IMR-90 (cell line): ENCODE measurements around the gene RIC8A.

Experiments
- CEBPB ChIP-seq: IDR thresholded peaks from 2 replicates; pipeline ENCODE4 v1.6.1; 2012; ENCODE audit warnings: low read depth, low read length, improper control_type of control experiment
- CHD1 ChIP-seq: IDR thresholded peaks from 2 replicates; pipeline ENCODE4 v1.6.1; 2012; ENCODE audit warnings: low read depth, low read length, improper control_type of control experiment
- MAZ ChIP-seq: IDR thresholded peaks from 2 replicates; pipeline ENCODE4 v1.6.1; 2012; ENCODE audit warnings: low read depth, mild to moderate bottlenecking, low read length, improper control_type of control experiment, moderate library complexity, borderline replicate concordance
- MXI1 ChIP-seq: IDR thresholded peaks from 2 replicates; pipeline ENCODE4 v1.6.1; 2012; ENCODE audit warnings: low read depth, mild to moderate bottlenecking, low read length, moderate library complexity, borderline replicate concordance
- POLR2A ChIP-seq: IDR thresholded peaks from 2 replicates; pipeline ENCODE4 v1.6.1; 2012; ENCODE audit warnings: mild to moderate bottlenecking, low read depth, low read length
- RAD21 ChIP-seq: IDR thresholded peaks from 2 replicates; pipeline ENCODE4 v1.6.1; 2012; ENCODE audit warnings: low read length, improper control_type of control experiment
- RFX5 ChIP-seq: IDR thresholded peaks from 2 replicates; pipeline ENCODE4 v1.8.0; 2012; ENCODE audit warnings: low read depth, mild to moderate bottlenecking, low read length, moderate library complexity
- SMC3 ChIP-seq: fragments of 150-350 bp; IDR thresholded peaks from 2 replicates; pipeline ENCODE4 v1.6.1; 2016; ENCODE audit warnings: low read depth, mild to moderate bottlenecking, antibody characterized with exemption, low read length, moderate library complexity
- TF ChIP-seq, protein P1 (sequence below): conservative IDR thresholded peaks from 2 replicates; pipeline ENCODE4 v1.5.1; 2012; ENCODE audit warnings: mild to moderate bottlenecking, low read depth, low read length, improper control_type of control experiment
- TF ChIP-seq, protein P2 (sequence below): fragments of 150-350 bp; IDR thresholded peaks from 2 replicates; pipeline ENCODE4 v1.6.1; 2017; ENCODE audit warnings: mild to moderate bottlenecking, antibody characterized with exemption, low read length, low read depth
- TF ChIP-seq, protein P3 (sequence below): fragments of 150-350 bp; IDR thresholded peaks from 2 replicates; pipeline ENCODE4 v1.6.1; 2016; ENCODE audit warnings: low read depth, mild to moderate bottlenecking, low read length, moderate library complexity, borderline replicate concordance

DNA sequence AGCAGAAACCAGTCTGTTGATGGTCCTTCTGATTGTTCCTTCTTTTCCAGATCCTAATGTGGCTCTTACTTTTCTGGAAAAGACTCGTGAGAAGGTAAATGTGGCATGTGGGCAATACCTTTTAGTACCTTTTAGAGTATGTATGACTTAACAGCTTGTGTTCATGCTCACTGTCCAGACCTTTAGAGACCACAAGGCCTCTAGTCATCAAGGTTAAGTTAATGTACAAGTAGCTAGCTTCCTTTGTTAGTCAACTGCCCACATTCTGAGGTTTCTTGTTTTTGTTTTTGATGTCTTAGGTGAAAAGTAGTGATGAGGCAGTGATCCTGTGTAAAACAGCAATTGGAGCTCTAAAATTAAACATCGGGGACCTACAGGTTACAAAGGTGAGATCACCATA lies 36.9 kb downstream of the RIC8A start:
- TF ChIP-seq, protein P1, sequence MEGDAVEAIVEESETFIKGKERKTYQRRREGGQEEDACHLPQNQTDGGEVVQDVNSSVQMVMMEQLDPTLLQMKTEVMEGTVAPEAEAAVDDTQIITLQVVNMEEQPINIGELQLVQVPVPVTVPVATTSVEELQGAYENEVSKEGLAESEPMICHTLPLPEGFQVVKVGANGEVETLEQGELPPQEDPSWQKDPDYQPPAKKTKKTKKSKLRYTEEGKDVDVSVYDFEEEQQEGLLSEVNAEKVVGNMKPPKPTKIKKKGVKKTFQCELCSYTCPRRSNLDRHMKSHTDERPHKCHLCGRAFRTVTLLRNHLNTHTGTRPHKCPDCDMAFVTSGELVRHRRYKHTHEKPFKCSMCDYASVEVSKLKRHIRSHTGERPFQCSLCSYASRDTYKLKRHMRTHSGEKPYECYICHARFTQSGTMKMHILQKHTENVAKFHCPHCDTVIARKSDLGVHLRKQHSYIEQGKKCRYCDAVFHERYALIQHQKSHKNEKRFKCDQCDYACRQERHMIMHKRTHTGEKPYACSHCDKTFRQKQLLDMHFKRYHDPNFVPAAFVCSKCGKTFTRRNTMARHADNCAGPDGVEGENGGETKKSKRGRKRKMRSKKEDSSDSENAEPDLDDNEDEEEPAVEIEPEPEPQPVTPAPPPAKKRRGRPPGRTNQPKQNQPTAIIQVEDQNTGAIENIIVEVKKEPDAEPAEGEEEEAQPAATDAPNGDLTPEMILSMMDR: no peak
- TF ChIP-seq RAD21 (no peak), CHD1 (no peak), POLR2A (no peak), MAZ (no peak), RFX5 (no peak), SMC3 (no peak), MXI1 (no peak), CEBPB (no peak)
- TF ChIP-seq, protein P2, sequence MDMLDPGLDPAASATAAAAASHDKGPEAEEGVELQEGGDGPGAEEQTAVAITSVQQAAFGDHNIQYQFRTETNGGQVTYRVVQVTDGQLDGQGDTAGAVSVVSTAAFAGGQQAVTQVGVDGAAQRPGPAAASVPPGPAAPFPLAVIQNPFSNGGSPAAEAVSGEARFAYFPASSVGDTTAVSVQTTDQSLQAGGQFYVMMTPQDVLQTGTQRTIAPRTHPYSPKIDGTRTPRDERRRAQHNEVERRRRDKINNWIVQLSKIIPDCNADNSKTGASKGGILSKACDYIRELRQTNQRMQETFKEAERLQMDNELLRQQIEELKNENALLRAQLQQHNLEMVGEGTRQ: no peak
- TF ChIP-seq, protein P3, sequence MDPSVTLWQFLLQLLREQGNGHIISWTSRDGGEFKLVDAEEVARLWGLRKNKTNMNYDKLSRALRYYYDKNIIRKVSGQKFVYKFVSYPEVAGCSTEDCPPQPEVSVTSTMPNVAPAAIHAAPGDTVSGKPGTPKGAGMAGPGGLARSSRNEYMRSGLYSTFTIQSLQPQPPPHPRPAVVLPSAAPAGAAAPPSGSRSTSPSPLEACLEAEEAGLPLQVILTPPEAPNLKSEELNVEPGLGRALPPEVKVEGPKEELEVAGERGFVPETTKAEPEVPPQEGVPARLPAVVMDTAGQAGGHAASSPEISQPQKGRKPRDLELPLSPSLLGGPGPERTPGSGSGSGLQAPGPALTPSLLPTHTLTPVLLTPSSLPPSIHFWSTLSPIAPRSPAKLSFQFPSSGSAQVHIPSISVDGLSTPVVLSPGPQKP: no peak
